EL (cell line): ENCODE results near the gene CDK18.
"Not testable (repeated sequence)": the region's sequence is repeated elsewhere in the genome, so short reads cannot be mapped to it uniquely, and the experiment has no call there.

Source experiments
- DNase-seq: peaks from one replicate; pipeline ENCODE4 v3.0.0-alpha.2; 2016

The CDK18 gene

DNA sequence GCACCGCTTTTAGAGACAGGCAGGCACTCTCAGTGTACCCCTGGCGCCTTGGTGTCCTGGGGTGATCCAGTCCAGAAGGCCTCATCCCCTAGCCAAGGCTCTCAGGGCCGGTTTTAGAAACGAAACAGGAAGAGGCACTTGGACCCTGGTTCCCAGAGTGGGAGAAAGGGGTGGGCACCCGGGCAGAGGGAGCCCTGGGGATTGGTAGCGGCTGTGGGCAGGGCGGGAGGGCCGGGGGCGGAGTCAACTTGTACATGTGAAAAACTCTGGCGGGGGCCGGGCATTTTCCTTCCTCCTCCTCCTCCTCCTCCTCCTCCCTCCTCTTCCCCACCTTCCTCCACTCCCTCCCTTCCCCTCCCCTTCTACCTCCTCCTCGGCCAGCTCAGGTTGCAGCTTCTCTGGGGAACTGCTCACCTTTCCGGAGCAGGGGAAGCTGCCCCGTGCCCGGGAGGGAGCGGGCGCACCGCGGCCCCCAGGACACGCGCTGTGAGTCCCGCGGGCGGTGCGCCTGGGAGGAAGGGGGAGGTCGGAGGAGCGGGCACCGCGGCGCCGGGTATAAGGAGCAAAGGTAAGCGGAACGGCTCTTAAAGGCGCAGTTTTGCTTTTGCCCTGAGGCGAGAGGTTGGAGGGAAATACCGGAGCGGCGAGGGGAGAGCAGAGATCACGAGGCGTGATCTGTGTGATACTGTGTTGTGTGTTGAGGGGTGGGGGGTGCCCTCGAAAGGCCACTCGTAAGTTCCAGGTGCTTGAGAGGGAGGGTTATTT, at the start of gene CDK18:
CDK18 (plus strand) TSS at position 359 of the 765 bp plus-strand sequence. CDS start 18,499 bp downstream, outside the sequence.
- DNase-seq = peak; percentile 77

DNA sequence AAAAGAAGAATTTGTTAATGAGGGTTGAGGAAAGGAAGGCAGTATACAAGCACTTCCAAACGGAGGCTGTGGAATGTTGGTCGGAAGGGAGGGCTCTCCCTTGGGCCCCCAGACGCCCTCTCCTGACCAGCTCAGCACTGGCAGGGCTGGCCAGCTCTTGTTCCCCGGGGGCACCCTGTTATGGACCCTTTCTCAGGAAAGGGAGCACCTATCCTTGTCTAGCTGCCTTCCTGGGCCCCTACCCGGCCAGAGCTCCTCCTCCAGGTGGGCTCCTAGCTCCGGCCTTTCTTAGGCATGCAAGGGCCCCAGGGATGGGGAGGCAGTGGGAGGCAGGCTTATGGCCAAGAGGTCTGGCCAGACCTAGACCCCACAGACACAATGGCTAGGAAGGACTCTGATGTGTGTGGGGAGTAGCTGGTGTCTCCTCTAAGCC, 49.5 kb upstream of the CDK18 start:
- DNase-seq = no peak

DNA sequence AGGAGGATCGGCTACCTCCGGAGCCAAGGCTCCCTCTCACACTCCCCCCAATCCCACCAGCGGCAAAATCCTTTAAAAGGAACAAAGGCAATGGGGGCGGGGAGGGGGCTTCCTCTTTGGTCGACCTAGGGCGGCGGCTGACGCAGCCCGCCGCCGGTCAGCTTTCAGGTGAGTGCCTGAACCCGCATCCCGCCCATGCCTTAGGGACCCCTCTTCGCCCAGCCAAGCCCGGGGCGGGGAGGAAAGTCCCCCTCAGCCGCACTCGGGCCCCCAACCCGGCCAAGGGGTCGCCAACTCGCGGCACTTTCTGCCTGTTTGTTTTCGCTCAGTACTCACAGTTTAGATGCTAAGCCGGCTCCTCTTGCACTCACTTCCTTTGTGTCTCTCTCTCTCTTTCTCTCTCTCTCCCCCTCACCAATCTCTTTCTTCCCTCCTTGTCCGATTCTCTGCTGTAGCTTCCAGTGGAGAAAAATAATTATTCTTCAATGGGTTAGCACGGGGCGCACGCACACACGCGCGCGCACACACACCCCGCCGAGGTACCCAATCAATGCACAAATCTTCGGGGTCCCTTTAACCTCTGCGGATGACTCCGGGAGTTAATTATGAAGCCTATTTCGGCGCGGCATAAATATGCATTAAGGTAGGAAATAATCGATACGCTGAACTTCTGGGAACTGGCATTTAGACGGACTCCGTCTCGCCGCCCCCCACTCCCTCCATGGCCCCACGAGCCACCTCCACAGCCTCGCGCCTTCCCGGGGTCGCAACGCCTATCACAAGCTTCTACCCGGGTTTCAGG, 48.7 kb upstream of the CDK18 start, which contains the start of gene BLACAT1:
BLACAT1 (minus strand) TSS at position 465 of the 802 bp plus-strand sequence.
- DNase-seq = no peak

DNA sequence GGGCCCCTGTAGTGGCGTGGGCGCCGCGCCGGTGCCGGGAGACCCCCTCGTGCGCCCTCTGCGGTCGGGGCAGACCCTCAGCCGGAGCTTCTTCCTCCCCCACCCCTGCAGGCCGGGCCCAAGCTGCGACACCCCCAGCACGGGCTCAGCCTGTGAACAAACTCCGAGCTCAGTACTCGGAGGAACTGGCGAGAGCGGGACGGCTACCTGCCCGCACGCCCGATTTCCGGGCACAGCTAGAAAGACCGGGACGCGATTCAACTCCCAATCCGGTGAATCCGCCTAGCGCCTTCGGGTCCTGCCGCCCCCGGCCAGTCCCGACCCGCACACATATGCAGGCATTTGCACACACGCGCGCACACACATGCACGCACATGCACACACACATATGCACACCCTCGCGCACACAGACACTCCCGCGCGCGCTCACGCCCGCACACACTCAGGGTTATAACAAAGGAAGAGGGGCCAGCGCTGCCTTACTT, 48.0 kb upstream of the CDK18 start:
- no peak for DNase-seq

DNA sequence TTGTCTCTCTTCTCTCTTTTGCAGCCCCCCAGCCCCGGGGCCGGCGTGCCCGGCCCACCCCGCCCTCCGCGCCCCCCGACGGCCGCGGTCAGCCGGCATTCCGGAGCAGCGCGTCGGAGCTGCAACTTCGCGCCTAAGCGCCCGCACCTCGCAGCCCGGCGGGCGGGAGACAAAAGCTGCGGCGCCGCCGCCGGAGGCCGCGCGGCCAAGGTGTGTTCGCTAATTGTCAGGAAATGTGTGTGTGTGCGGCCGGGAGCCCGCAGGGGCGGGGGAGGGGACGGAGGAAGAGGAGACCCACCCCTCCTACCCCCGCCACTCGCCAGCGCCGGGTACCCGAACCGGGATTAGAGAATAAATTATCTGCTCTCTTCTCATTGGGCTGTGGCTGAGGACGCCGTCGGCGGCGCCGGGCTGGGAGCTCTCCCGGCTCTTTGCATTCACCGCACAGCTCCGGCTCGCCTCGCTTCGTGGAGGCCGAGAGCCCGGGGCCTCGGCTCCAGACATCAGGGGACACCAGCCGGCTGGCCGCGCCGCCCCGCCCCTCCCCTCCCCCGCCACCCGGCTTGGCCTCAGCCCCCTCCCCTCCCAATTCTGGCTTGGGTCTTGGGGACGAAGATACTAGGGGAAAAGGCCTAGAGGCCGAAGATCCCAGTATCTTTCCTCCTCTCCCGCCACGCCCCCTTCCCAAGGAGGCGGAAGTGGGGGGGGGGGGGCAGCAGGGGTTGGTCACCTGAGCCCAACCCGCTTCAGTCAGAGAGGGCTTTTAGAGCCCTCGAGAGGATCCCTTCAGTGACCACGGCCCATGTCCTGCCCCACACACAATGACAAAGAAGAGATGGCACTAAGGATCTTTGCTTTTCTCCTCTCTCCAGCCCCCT, 47.4 kb upstream of the CDK18 start:
- no peak for DNase-seq

DNA sequence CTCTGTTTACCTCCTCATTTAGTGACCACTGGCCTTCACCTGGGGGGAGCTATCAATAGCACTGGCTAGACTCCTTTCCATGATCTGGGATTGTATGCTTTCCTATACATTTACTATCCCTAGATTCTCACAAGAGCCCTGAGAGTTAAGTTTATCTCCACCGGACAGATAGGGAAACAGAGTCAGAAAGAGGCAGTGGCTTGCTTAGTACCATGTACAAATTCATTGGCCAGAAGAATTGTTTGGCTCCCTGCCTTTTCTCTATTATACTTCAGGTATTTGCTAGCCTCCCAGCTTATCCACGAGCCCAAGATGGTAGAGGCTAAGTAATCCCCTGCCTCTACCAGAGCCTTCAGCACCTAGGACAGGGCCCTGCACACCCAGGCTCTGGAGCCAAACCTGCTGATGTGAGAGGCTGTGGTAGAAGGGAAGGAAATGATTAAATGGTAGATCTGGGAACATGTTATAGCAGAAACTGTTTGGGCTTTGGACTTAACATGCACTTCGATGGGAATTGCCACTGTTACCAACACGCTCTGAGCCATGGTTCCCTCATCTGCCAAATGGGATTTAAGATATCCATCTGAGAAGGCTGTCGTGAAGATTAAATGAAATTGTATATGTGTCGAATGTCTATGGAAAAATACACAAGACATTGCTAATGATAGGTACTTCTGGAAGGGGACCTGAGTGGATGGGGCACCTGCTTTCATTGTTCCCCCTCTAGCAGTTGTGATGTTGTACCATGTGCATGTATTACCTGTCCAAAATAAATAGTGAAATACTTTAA, 45.5 kb upstream of the CDK18 start:
- DNase-seq = peak; percentile 50

DNA sequence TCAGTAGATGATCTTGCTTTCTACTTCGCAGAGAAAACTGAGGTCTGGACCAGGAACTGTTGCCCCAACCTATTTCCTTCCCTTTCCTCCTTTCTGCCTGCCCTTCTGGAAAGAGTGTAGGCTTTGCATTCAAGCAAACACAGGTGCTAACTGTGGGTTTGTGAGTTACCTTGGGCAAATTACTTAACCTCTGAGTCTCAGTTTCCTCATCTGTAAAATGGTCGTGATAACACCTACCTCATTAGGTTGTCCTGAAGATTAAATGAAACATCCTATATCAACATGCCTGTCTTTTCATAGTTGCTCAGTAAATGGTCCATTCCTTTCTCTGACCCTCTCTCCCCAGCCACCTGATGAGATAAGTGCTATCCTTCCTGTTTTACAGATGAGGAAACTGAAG, 39.1 kb upstream of the CDK18 start:
- no peak for DNase-seq

DNA sequence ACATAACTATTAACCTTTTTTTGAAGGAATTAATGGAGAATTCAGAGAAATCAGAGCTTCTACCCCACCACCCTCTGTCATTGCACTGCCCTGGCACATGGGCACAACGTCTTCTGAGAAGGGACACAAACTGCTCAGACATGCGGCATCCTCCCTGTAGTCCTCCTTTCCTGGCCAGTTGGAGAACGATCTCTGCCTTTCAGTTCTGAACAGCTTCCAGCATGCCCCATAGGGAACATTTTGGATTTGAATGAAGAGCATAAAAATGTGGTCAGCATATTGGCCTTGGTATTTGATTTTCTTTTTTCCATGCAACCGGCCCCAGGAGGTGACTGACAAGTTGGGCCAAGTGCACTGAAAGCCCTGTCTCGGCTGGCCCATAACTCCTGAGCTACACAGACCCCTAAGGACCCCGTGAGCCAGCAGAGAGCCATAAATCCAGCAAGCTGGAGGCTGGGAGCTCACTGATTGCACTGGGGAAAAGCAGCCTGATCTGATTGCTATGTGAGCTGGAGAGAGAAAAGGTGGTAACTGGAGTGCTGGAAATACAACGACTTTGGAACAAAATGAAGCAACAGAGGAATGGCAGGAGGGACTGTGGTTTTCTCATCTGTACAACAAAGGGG, 37.8 kb upstream of the CDK18 start:
- no peak for DNase-seq

DNA sequence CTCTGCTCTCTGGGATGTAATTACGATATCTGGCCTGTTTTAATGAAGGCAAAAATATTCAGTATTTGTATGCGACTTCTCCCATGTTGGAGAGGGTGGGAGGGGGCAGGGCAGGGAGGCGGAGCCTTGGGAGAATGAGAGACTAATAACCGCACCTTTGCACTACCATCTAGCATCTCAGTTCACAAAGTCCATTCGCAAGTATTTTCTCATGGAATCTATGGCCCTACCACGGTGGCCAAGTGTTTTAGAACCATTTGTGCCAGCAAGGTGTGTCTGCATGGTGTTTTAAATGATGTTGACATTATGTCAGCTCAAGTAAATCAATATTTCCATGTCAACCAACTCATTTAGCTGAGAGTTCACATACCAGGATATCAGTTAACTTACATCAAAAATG, 34.3 kb upstream of the CDK18 start:
- DNase-seq = no peak

DNA sequence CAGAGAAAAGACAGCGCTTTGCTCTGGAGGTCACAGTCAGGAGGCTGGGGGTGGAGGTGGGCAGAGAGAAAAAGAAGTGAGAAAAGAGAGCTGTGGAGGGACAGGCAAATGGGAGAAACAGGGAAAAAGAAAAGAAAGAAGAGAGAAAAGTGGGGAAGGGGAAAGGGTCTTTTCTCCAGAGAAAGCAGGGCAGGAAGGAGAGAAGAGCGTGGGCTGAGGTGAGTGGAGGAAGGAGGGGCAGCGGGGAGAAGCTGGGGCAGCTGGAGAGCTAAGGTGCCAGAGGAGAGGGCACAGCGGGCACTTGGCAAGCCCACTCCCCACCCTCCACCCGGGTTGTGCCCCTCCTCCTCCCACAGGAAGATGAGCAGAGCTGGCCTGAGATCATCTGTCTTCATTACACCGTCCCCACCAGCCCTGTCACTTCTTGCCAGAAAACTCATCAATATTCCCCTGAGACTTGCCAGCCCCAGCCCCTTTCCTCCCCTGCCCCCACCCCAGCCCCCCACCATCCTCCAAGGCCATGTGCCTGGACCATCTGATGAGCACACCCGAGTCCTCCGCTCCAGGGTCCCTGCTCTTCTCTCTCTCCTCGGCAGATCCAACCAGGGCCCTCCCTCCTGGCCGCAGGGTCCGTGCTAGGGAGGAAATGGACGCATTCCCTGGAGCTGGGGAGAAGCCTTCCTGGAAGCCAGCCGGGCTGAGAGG, 31.6 kb upstream of the CDK18 start:
- DNase-seq = no peak

DNA sequence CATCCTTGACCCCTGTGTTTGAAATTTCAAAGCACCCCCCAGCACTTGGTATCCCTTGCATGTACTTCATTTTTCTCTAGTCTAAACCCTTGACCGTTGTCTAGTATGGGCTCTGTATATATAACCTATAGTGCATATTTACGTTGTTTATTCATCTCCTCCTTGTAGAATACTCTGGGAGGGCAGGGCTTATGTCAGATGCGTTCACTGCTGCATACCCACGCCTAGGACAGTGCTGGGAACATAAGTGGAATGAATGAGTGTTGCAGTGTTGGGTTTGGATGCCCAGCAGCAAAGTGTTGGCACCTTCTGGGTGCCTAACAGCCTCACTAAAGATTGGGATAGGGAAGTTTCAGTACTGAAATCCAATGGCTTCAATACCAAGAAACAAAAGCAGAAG, 31.0 kb upstream of the CDK18 start:
- no peak for DNase-seq

DNA sequence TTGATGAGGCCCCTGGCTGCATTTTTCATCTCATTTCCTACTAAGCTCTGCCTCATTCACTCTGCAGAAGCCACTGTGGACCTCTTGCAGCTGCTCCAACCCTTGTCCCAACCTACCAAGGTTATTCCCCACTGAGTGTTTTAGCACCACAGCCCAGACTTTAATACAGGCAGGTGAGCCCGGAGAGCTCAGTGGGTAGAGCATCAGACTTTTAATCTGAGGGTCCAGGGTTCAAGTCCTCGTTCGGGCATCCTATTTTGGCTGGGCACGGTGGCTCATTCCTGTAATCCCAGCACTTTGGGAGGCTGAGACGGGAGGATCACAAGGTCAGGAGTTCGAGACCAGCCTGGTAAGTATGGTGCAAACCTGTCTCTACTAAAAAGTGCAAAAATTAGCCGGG, 30.5 kb upstream of the CDK18 start:
- DNase-seq = no peak

DNA sequence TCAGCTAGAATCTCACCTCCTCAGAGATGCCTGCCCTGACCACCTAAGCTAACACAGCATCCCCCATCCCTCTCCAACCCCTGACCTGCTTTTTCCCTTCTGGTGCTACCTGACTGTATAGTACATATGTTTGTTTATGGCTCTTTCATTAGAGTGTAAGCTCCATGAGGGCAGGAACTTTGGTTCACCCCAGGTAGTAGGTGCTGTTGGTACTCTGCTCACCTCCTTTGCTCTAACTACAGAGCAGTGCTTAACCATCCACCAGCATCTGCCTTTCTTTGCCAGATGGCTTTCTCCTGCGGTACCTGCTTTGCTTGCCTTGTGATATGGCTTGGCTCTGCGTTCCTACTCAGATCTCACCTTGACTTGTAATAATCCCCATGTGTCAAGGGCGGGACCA, 29.9 kb upstream of the CDK18 start:
- DNase-seq = no peak

DNA sequence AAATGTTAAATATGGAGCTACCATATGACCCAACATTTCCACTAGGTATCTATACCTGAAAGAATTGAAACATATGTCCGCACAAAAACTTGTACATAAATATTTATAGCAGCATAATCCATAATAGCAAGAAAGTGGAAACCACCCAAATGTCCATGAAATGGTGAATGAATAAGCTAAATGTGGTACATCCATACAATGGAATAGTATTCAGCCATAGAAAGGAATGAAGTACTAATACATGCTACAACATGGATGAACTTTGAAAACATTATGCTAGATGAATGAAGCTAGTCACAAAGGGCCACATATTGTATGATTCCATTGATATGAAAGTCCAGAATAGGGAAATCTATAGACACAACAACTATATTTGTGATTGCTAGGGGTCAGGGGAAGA, 28.6 kb upstream of the CDK18 start:
- DNase-seq = no peak

DNA sequence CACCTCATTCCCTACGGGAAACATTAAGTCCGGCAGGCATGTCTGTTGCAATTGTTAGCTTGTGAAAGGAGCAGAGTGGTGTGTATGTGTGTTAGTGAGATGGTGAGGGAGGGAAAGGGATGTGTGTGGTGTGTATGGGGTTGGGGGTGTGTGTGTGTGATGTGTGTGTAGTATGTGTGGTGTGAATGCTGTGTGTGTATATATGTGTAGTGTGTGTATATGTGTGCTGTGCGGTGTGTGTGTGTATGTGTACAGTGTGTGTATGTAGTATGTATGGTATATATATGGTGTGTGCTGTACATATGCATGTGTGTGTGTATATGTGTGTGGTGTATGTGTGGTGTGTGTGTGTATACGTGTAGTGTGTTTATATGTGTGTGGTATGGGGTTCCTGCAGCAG, 27.8 kb upstream of the CDK18 start:
- DNase-seq = no peak

DNA sequence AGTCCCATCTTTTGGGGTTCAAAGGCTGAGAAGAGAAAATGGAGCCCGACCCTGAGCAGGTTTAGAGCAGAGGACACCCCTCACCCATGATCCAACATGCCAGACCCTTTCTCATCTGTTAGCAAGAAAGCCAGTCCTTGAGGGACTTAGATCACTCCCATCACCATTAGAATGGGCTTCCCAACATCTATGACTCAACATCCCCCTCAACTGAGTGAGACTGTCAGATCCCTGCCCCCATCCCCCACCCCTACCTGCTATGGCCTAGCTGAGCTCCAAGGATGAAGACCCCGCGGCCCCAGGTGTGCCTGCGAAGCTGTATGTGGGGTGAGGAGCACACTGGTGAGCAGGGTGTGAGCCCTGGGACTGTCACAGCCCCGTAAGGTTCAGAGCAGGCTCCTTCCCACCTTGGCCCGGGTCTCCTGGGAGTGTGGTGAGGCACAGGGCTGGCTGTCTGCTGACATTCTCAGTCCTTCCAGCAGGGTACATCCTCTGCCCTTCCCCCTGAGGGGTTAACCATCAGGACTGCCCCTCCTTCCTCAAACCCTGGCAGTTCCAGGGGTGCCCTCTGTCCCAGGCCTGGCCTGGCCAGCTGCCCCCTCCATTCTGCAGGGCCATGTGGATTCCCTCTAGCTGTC, 27.2 kb upstream of the CDK18 start:
- no peak for DNase-seq

DNA sequence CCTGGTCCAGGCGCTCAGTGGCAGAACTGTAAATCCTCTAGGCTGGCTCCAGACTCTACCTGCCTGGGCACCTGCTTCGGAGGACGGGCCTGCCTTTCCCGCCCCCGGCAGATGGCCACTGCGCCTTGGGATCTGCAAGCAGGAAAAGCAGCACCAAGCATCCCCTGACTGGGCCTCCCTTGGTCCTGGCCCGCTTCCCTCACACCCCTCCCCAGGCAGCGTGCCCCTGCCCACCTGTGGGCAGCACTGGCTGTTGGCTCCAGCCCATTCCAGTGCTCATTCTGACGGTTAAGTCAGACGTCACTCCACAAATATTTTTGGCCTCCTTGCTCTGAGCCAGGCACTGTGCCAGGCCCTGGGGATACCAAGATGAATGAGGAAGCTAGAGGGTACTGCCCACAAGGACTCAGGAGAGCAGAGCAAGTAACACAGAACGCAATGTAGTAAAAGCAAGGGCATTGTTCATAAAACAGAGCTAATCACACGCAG, 26.7 kb upstream of the CDK18 start:
- peak; percentile 95 for DNase-seq

DNA sequence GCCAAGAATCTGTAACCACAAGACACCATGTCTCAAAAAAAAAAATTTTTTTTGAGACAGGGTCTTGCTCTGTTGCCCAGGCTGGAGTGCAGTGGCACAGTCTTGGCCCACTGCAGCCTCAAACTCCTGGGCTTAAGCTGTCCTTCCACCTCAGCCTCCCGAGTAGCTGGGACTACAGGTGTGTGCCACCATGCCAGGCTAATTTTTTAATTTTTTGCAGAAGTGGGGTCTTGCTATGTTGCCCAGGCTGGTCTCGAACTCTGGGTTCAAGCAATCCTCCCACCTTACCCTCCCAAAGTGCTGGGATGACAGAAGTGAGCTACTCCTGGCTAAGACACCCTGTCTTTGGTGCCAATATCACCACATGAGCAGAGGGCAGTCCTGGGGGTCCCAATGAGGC, 25.5 kb upstream of the CDK18 start:
- not testable (repeated sequence) for DNase-seq

DNA sequence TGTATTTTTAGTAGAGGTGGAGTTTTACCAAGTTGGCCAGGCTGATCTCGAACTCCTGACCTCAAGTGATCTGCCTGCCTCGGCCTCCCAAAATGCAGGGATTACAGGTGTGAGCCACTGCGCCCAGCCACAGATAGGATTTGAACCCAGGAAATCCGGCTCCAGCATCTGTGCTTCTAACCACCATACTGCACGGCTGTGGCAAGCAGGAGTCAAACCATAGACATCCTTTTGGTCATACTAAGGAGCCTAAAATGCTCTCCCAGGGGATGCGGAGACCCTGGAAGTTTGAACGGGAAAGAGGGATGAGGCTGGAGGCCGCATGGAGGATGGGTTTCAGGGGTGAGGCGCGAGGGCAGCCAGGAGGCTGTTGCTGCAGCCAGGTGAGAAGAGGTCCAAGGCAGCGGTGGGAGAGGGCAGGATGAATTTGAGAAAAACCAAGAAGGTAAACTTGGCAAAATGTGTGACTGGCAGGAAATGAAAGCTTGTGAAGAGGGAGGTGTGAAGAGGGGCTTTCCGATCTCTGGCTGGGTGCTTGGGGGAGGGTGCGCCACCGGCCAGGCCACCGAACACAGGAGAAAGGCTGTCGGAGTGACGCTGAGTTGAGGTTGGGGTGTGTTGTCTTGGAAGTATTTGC, 24.0 kb upstream of the CDK18 start:
- DNase-seq = no peak

DNA sequence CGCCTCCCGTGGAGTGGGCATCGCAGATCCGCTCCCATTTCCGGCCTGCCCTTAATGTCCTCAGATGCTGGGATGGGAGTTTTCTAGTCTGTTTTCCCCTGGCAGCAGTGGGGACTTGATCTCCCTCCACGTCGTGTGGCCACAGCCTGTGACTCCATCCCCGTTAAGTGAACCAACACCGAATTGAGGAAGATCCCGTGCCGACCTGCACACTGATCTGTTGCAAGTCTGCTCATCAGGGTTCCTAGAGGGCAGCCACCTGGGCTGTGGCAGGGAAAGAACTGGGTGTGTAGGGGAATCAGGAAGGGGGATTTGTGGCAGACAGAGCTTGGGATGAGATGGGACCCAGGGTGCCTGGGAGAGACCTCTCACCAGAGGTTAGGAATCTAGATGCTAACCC, 23.3 kb upstream of the CDK18 start:
- DNase-seq = no peak
